Superior temporal gyrus (tissue), 1 donor: ENCODE data around the gene VDAC1.
"Not testable (repeated sequence)": the region's sequence is repeated elsewhere in the genome, so short reads cannot be mapped to it uniquely, and the experiment has no call there.

Source experiments
- DNase-seq: peaks from one replicate; pipeline ENCODE4 v3.0.0-alpha.2; 2016; ENCODE audit errors: extremely low spot score

Gene VDAC1

GRCh38 chr5:133967698-133968203, 37.0 kb downstream of the VDAC1 start:
- no peak for DNase-seq

- DNase-seq = no peak
These were observed 37.7 kb downstream of the VDAC1 start for GRCh38 chr5:133967124-133967523.

GRCh38 chr5:133966090-133966489, 38.7 kb downstream of the VDAC1 start:
- DNase-seq = no peak

GRCh38 chr5:133963493-133964128, 41.2 kb downstream of the VDAC1 start:
- DNase-seq = no peak

GRCh38 chr5:133962801-133963476, 41.8 kb downstream of the VDAC1 start:
- DNase-seq = no peak

GRCh38 chr5:133962131-133962530, 42.6 kb downstream of the VDAC1 start:
- DNase-seq = no peak

- DNase-seq = no peak
These were observed 45.1 kb downstream of the VDAC1 start for GRCh38 chr5:133959643-133960042.

- DNase-seq = no peak
These were observed 47.2 kb downstream of the VDAC1 start for GRCh38 chr5:133957591-133957990.

- DNase-seq = no peak
These were observed 47.7 kb downstream of the VDAC1 start for GRCh38 chr5:133957080-133957479.

- not testable (repeated sequence) for DNase-seq
These were observed 48.6 kb downstream of the VDAC1 start for GRCh38 chr5:133956196-133956595.

GRCh38 chr5:133953568-133954145, 51.1 kb downstream of the VDAC1 start:
- DNase-seq = no peak

- peak; percentile 70 for DNase-seq
These were observed 51.8 kb downstream of the VDAC1 start for GRCh38 chr5:133952729-133953567.

GRCh38 chr5:133950821-133951612, 53.8 kb downstream of the VDAC1 start:
- no peak for DNase-seq

- no peak for DNase-seq
These were observed 56.1 kb downstream of the VDAC1 start for GRCh38 chr5:133948721-133949120.

- no peak for DNase-seq
These were observed 57.3 kb downstream of the VDAC1 start for GRCh38 chr5:133947431-133947841.

GRCh38 chr5:133945568-133945967, 59.2 kb downstream of the VDAC1 start:
- no peak for DNase-seq

- DNase-seq = peak; percentile 76
These were observed 60.3 kb downstream of the VDAC1 start for GRCh38 chr5:133944263-133945185.

- DNase-seq = no peak
These were observed 61.3 kb downstream of the VDAC1 start for GRCh38 chr5:133943475-133943817.

- DNase-seq = no peak
These were observed 61.9 kb downstream of the VDAC1 start for GRCh38 chr5:133942614-133943474.
